ENCODE measurements around the gene TMEM18.

TMEM18 gene

DNA sequence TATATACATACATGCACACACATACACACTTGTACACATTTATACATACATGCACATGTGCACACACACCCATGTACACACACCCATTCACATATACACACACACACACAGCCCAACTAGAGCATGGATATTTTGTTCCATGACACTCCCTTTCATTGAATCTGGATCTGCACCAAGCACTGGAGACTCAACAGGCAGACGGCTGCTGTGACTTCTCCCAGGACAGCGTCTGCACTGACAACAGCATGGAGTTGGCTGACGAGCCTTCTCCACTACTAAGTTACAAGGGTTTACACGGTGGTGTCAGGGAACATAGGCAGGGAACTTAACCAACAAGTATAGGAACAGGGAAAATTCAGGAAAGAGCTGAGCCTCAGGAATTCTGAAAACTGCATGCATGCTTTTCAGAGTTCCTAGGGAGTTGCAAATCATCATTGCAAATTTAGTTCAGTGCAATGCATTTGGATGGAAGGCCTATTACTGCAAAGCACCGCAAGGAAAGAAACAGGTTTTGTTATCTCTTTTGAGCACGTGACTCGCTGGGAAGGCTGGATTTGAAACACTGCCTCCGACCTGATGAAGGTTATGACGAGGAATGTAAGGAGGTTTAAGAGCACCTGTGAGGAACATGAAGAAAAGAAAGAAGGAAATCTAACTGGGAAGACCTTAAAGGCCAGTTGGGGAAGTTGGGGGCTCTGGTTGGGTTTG is 35.9 kb downstream of the TMEM18 start:
- Histone ChIP-seq H3K4me3 (ENCODE audit: low read length) (no peak overlapping the region), H3K4me1 (ENCODE audit: insufficient read depth, low read length) (no peaks in the 10 kb centered on the region), H3K9ac (ENCODE audit: low read depth, low read length) (no peak overlapping the region), H3K36me3 (ENCODE audit: insufficient read depth, low read length) (no peaks in the 10 kb centered on the region), H3K27me3 (ENCODE audit: insufficient read depth, low read length) (peaks cover 6% of the 10 kb centered on the region), H3K27ac (ENCODE audit: low read depth, low read length) (no peak overlapping the region), H3K9me3 (ENCODE audit: insufficient read depth, low read depth, low read length) (no peaks in the 10 kb centered on the region)
- 67% methylated on average over 9 of the region's 9 CpGs for WGBS

DNA sequence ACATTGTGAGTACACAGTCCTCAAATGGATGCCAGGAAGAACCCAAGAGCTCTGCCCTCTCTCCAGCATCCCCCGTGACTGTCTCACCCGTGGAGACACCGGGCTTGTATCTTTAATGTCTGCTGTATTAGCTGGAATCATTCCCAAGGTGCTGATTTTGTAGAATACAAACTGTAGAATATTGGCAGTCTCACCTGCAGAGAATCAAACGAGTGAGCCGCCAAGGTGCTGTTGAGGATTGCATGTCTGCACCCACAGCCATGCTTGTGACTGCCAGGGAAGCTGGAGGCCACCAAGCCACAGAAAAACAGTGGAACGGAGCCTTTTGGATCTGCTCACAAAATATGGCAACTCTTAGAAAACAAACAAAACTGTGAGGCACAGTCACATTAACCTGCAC is 37.5 kb downstream of the TMEM18 start:
- Histone ChIP-seq H3K27me3 (ENCODE audit: insufficient read depth, low read length) (peaks cover 13% of the 10 kb centered on the region), H3K4me3 (ENCODE audit: low read length) (no peak overlapping the region), H3K36me3 (ENCODE audit: insufficient read depth, low read length) (no peaks in the 10 kb centered on the region), H3K9me3 (ENCODE audit: insufficient read depth, low read depth, low read length) (no peaks in the 10 kb centered on the region), H3K27ac (ENCODE audit: low read depth, low read length) (no peak overlapping the region), H3K9ac (ENCODE audit: low read depth, low read length) (no peak overlapping the region), H3K4me1 (ENCODE audit: insufficient read depth, low read length) (no peaks in the 10 kb centered on the region)
- 95% methylated on average over 6 of the region's 6 CpGs for WGBS

DNA sequence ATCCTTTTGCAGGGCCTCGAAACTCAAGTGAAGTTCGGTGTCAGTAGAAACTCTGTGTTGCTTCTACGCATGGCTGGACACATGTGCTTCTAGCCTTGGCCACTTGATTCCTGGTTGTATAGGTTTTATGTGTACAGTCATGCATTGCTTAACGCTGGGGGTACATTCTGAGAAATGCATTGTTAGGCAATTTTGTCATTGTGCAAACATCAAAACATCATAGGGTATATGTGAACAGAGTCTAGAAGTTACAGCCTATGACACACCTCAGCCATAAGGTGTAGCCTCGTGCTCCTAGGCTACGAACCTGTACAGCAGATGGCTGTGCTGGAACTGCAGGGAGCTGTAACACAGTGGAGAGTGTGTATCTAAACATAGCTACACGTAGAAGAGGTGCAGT is 39.4 kb downstream of the TMEM18 start:
- WGBS, result 76% methylated on average over 7 of the region's 7 CpGs
- Histone ChIP-seq H3K4me1 (ENCODE audit: insufficient read depth, low read length) (no peaks in the 10 kb centered on the region), H3K36me3 (ENCODE audit: insufficient read depth, low read length) (no peaks in the 10 kb centered on the region), H3K9ac (ENCODE audit: low read depth, low read length) (no peak overlapping the region), H3K4me3 (ENCODE audit: low read length) (no peak overlapping the region), H3K27ac (ENCODE audit: low read depth, low read length) (no peak overlapping the region), H3K9me3 (ENCODE audit: insufficient read depth, low read depth, low read length) (no peaks in the 10 kb centered on the region), H3K27me3 (ENCODE audit: insufficient read depth, low read length) (peaks cover 13% of the 10 kb centered on the region)

DNA sequence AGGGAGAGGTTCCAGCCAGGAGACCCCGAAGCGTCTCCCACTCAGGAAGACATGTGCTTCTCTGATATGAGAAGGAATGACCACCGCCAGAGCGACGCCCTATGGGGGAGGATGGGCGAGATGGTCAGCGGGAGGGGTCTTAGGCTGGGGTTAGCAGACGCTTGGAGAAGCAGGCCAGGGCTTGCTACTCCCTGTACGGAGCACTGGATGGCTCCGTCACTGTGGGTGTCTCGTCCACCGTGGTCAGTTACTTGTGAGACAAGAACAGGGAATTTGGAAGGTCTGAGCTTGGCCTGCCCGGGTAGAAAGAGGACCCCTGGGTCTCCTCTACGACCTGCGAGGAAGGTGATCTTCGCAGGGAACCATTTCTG is 39.8 kb downstream of the TMEM18 start:
- H3K27ac ChIP-seq (ENCODE audit: low read depth, low read length), result no peak overlapping the region
- 79% methylated on average over 16 of the region's 16 CpGs for WGBS

DNA sequence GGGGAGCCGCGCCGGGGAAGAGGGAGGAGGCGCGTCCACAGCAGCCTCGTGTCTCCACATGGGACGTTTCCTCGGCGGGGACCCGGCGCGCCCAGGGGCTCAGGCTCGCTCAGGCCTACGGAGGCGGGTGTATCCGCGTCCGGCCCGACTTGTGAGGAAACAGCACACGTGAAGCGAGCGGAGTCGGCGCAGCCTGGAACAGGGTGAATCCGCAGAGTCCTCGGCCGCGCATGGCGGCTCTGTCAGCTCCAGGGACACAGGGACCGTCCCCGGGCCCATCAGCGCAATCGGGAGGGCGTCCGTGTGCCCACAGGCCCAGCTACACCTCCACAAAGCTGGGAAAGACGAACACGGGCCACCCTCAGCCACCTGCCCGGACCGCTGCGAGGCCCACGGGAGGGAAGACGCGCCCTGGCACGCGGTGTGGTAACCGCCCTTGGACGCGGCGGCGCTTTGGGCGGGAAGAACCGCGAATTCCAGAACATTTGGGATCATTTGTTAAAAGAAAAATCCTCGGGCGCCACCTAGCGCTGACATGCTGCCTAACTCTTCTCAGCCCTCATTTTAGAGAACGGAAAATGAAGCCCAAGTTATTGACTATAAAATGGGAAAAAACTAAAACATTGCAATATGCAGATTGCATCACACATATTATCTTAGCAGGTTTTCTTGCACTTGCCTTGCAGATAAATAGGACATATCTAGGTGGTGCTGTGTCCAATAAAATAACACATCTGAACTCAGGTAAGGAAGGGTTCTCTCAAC is 40.4 kb downstream of the TMEM18 start:
- WGBS, result 62% methylated on average over 57 of the region's 57 CpGs
- H3K36me3 ChIP-seq (ENCODE audit: insufficient read depth, low read length), result no peaks in the 10 kb centered on the region
- H3K9me3 ChIP-seq (ENCODE audit: insufficient read depth, low read depth, low read length), result no peaks in the 10 kb centered on the region
- H3K4me3 ChIP-seq (ENCODE audit: low read length), result no peak overlapping the region
- H3K4me1 ChIP-seq (ENCODE audit: insufficient read depth, low read length), result no peaks in the 10 kb centered on the region
- H3K27me3 ChIP-seq (ENCODE audit: insufficient read depth, low read length), result peaks cover 13% of the 10 kb centered on the region
- H3K27ac ChIP-seq (ENCODE audit: low read depth, low read length), result no peak overlapping the region
- H3K9ac ChIP-seq (ENCODE audit: low read depth, low read length), result no peak overlapping the region

More for the DNA sequence above, 39.8 kb downstream of the TMEM18 start:
- Histone ChIP-seq H3K27me3 (ENCODE audit: insufficient read depth, low read length) (peaks cover 13% of the 10 kb centered on the region), H3K36me3 (ENCODE audit: insufficient read depth, low read length) (no peaks in the 10 kb centered on the region), H3K9ac (ENCODE audit: low read depth, low read length) (no peak overlapping the region), H3K4me3 (ENCODE audit: low read length) (no peak overlapping the region), H3K9me3 (ENCODE audit: insufficient read depth, low read depth, low read length) (no peaks in the 10 kb centered on the region), H3K4me1 (ENCODE audit: insufficient read depth, low read length) (no peaks in the 10 kb centered on the region)

DNA sequence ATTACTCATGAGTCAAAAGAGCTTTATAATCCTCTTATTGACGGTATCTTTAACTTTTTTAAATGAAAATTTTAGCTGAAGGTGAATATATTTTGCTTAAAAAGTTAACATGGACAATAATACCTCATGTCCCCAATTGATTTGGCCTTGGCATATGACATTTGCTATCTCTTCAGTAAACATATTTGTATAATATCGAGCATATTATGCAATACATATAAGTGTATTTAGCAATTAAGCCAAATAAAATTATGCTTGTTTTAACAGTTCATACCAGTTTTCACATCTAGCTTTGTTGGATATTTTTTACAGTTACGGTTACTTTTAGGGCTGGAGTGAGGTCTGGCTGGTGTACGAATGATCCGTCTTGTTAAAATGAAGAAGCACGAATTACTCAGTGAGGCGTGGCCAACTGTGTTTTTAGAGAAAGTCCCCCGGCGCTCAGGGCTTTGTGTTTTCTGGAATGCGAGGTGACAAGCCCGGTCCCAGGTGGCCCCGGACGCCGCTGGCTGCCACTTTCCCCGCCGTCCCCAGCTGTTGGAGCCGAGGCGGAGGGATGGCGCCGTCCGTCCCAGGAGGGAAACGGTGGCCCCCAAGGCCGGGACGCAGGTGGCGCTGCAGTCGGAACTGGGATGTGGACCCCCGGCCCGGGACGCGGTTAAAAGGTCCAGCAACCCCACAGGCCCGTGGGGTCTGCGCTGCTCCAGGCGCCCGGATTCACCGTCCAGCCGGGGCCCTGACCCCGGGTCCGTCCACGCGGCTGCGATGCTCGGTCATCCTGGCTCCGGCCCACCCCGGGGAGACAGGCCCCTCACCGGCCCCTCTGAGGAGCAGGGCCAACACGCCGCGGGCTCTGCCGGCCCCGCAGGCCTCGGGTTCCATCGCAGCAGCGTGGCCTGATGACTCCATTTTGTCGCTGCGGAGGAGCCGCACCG is 41.3 kb downstream of the TMEM18 start:
- Histone ChIP-seq H3K4me1 (ENCODE audit: insufficient read depth, low read length) (no peaks in the 10 kb centered on the region), H3K4me3 (ENCODE audit: low read length) (no peak overlapping the region), H3K9me3 (ENCODE audit: insufficient read depth, low read depth, low read length) (no peaks in the 10 kb centered on the region), H3K9ac (ENCODE audit: low read depth, low read length) (no peak overlapping the region), H3K27me3 (ENCODE audit: insufficient read depth, low read length) (peaks cover 13% of the 10 kb centered on the region), H3K27ac (ENCODE audit: low read depth, low read length) (no peak overlapping the region), H3K36me3 (ENCODE audit: insufficient read depth, low read length) (no peaks in the 10 kb centered on the region)
- WGBS, result 97% methylated on average over 55 of the region's 57 CpGs

DNA sequence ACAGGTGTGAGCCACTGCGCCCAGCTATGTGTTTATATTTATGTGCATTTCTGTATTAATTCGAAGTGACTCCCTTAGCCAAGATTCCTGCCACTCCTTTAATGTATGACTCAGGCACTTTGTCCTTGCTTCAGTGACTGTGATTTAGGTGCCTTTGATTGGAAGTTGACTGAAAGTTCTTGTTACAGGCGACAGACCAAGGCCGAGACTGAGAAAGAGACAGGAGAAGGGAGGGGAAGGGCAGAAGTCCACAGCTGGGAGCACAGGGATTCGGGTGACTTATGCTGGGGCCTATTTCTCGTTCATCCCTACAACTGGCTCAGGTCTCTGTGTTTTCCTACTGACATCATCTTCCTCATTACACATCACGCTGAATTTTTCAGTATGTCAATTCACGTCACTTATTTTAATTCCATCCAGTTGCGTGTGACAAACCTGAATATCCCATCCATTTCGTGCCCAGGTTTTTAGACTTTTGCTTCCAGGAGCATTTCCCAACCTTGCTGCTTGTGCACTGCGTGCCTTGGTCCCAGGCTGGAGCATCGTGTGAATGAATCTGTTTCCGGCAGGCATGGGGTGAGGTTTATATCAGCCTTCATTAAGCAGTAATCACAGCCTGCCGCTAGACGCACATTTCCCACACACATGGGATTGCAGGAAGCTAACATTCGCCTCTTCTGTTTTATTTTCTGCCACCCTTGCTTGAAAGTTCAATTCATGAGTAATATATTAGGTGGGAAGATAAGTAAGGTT is 42.4 kb downstream of the TMEM18 start:
- Histone ChIP-seq H3K9ac (ENCODE audit: low read depth, low read length) (no peak overlapping the region), H3K4me1 (ENCODE audit: insufficient read depth, low read length) (no peaks in the 10 kb centered on the region), H3K36me3 (ENCODE audit: insufficient read depth, low read length) (no peaks in the 10 kb centered on the region), H3K27me3 (ENCODE audit: insufficient read depth, low read length) (peaks cover 13% of the 10 kb centered on the region), H3K4me3 (ENCODE audit: low read length) (no peak overlapping the region), H3K9me3 (ENCODE audit: insufficient read depth, low read depth, low read length) (no peaks in the 10 kb centered on the region), H3K27ac (ENCODE audit: low read depth, low read length) (no peak overlapping the region)
- WGBS, result 75% methylated on average over 15 of the region's 16 CpGs

DNA sequence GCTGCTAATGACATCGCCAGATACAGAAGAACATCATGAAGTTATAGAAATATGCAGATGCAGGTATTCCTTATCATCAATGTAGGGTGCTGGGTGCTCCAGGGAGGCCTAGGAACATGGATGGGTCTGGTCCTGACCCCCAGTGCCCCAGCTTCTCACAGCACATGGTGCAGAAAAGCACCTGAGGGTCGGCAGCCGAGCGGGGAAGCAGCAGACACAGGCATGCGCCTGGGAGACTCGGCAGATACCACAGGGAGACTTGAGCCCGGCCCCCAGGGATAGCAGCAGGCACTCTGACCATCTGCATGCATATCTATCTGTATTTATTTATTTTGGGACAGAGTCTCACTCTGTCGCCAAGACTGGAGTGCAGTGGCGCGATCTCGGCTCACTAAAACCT is 43.2 kb downstream of the TMEM18 start:
- Histone ChIP-seq H3K4me3 (ENCODE audit: low read length) (no peak overlapping the region), H3K9me3 (ENCODE audit: insufficient read depth, low read depth, low read length) (no peaks in the 10 kb centered on the region), H3K9ac (ENCODE audit: low read depth, low read length) (no peak overlapping the region), H3K27ac (ENCODE audit: low read depth, low read length) (no peak overlapping the region), H3K36me3 (ENCODE audit: insufficient read depth, low read length) (no peaks in the 10 kb centered on the region), H3K27me3 (ENCODE audit: insufficient read depth, low read length) (peaks cover 13% of the 10 kb centered on the region), H3K4me1 (ENCODE audit: insufficient read depth, low read length) (no peaks in the 10 kb centered on the region)
- WGBS, result 94% methylated on average over 11 of the region's 11 CpGs

DNA sequence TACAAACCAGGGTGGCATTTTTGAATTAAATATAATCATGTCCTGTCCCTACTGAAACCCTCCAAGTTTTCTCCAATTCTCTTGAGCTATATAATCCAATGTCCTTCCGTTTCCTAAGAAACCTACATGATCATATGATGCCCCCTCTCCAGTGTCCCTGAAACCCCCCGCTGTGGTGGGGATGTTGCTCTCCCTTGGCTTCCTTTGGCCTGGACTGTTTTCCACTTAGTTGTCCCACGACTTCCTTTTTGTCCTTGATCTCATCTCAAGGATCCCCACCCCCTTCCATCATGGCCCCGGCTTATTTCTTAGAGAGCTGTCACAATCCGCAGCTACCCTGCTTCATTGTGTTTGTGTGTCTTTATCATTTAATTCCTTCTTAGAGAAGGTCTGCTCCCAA is 43.8 kb downstream of the TMEM18 start:
- 77% methylated on average over 4 of the region's 5 CpGs for WGBS

GRCh38 chr2:632471-632870 is 44.7 kb downstream of the TMEM18 start:
- H3K36me3 ChIP-seq (ENCODE audit: insufficient read depth, low read length), result no peaks in the 10 kb centered on the region
- H3K4me1 ChIP-seq (ENCODE audit: insufficient read depth, low read length), result peaks cover under 1% of the 10 kb centered on the region; the same call in 1 of the 2 replicates
- H3K9me3 ChIP-seq (ENCODE audit: insufficient read depth, low read depth, low read length), result no peaks in the 10 kb centered on the region
- H3K27ac ChIP-seq (ENCODE audit: low read depth, low read length), result no peak overlapping the region
- H3K4me3 ChIP-seq (ENCODE audit: low read length), result no peak overlapping the region
- no peak overlapping the region for H3K9ac ChIP-seq (ENCODE audit: low read depth, low read length)
- H3K27me3 ChIP-seq (ENCODE audit: insufficient read depth, low read length), result peaks cover 13% of the 10 kb centered on the region

More for the DNA sequence above, 43.8 kb downstream of the TMEM18 start:
- H3K27me3 ChIP-seq (ENCODE audit: insufficient read depth, low read length), result peaks cover 13% of the 10 kb centered on the region
- H3K4me1 ChIP-seq (ENCODE audit: insufficient read depth, low read length), result no peaks in the 10 kb centered on the region
- no peak overlapping the region for H3K27ac ChIP-seq (ENCODE audit: low read depth, low read length)
- H3K9ac ChIP-seq (ENCODE audit: low read depth, low read length), result no peak overlapping the region
- H3K36me3 ChIP-seq (ENCODE audit: insufficient read depth, low read length), result no peaks in the 10 kb centered on the region
- H3K9me3 ChIP-seq (ENCODE audit: insufficient read depth, low read depth, low read length), result no peaks in the 10 kb centered on the region
- no peak overlapping the region for H3K4me3 ChIP-seq (ENCODE audit: low read length)
